ENCODE measurements around the gene COPG1.

COPG1 gene

DNA sequence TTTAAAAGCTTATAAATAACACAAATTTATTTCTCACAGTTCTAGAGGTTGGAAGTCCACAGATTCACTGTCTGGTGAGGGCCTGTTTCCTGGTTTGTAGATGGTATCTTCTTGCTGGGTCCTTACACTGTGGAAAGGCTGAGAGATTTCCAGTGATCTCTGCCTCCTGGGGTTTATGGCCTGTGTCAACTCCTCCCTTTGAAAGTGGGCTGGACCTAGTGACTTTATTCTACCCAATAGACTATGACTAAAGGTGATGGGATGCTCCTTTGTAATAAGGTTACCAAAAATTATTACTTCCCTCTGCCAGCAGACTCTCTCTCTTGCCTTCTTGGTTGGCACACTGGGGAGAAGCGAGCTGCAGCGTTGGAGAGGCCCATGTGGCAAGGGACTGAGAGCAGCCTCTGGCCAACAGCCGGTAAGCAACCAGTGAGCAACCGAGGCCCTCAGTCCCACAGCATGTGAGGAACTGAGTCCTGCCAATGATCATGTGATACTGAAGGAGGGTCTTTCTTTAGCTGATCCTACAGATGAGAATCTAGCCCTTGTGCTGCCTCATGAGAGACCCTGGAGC is 14.0 kb upstream of the COPG1 start:
- H3K4me2 ChIP-seq (ENCODE audit: low read length): no peak overlapping the region
- H4K20me1 ChIP-seq (ENCODE audit: insufficient read depth, low read length): no peaks in the 10 kb centered on the region
- peaks cover 26% of the 10 kb centered on the region for H3K4me1 ChIP-seq (ENCODE audit: insufficient read depth, low read length, severe bottlenecking)
- H3K27ac ChIP-seq (ENCODE audit: low read depth, low read length, poor library complexity, severe bottlenecking): no peak overlapping the region
- no peaks in the 10 kb centered on the region for H3K9me2 ChIP-seq (ENCODE audit: low read depth, low read length)
- no peak overlapping the region for H3K9ac ChIP-seq (ENCODE audit: low read length)
- H3K79me2 ChIP-seq (ENCODE audit: insufficient read depth, low read length): no peaks in the 10 kb centered on the region
- no peaks in the 10 kb centered on the region for H3K36me3 ChIP-seq (ENCODE audit: insufficient read depth, low read length)
- TF ChIP-seq, protein P1, sequence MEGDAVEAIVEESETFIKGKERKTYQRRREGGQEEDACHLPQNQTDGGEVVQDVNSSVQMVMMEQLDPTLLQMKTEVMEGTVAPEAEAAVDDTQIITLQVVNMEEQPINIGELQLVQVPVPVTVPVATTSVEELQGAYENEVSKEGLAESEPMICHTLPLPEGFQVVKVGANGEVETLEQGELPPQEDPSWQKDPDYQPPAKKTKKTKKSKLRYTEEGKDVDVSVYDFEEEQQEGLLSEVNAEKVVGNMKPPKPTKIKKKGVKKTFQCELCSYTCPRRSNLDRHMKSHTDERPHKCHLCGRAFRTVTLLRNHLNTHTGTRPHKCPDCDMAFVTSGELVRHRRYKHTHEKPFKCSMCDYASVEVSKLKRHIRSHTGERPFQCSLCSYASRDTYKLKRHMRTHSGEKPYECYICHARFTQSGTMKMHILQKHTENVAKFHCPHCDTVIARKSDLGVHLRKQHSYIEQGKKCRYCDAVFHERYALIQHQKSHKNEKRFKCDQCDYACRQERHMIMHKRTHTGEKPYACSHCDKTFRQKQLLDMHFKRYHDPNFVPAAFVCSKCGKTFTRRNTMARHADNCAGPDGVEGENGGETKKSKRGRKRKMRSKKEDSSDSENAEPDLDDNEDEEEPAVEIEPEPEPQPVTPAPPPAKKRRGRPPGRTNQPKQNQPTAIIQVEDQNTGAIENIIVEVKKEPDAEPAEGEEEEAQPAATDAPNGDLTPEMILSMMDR (IDR thresholded peaks at IDR 0.05; ENCODE audit: low read length): no peak
- no peak for TF ChIP-seq EZH2 (IDR thresholded peaks at IDR 0.05; ENCODE audit: borderline replicate concordance, low read length)
- H2AFZ ChIP-seq (ENCODE audit: low read length): no peak overlapping the region
- H3F3A ChIP-seq (ENCODE audit: insufficient read depth, low read length): 0 out of 2 replicates have a peak, but pooled peaks cover 4% of the 10 kb centered on the region
- no peaks in the 10 kb centered on the region for H3K9me3 ChIP-seq (ENCODE audit: low read length)
- H3K4me3 ChIP-seq (ENCODE audit: low read depth, low read length, poor library complexity, severe bottlenecking): no peak overlapping the region
- H3K27me3 ChIP-seq (ENCODE audit: insufficient read depth, low read length): no peaks in the 10 kb centered on the region

DNA sequence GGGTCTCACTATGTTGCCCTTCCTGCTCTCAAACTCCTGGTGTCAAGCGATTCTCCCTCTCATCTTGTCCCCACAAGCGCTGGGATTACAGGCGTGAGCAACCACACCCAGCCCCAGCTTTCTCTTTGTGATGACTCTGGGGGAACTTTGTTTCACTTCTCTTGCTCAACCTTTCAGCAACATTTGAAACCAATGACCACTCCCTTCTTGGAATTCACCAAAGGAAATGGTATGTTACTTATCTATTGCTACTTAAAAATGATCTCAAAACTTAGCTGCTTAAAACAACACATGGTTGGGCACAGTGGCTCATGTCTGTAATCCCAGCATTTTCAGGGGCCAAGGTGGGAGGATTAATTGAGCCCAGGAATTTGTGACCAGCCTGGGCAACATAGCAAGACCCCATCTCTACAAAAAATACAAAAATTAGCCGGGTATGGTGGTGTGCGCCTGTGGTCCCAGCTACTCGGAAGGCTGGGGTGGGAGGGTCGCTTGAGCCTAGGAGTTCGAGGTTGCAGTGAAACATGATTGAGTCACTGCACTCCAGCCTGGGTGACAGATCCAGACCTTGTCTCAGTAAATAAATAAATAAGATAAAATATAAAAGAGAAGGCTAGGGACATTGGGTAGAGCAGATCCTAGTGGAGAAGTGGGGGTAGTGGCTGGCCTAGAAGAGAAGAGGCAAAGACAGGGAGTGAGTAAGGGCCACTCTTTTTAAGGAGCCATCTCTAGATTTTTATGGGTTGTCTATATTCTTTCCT is 10.3 kb upstream of the COPG1 start:
- no peaks in the 10 kb centered on the region for H3K27me3 ChIP-seq (ENCODE audit: insufficient read depth, low read length)
- no peak for TF ChIP-seq EZH2 (IDR thresholded peaks at IDR 0.05; ENCODE audit: borderline replicate concordance, low read length)
- H3K79me2 ChIP-seq (ENCODE audit: insufficient read depth, low read length): no peaks in the 10 kb centered on the region
- H3K9me3 ChIP-seq (ENCODE audit: low read length): no peaks in the 10 kb centered on the region
- H3K36me3 ChIP-seq (ENCODE audit: insufficient read depth, low read length): no peaks in the 10 kb centered on the region
- no peak overlapping the region for H3K9ac ChIP-seq (ENCODE audit: low read length)
- no peak overlapping the region for H3K27ac ChIP-seq (ENCODE audit: low read depth, low read length, poor library complexity, severe bottlenecking)
- no peak overlapping the region for H3K4me2 ChIP-seq (ENCODE audit: low read length)
- H3K4me1 ChIP-seq (ENCODE audit: insufficient read depth, low read length, severe bottlenecking): peaks cover 10% of the 10 kb centered on the region
- no peak overlapping the region for H2AFZ ChIP-seq (ENCODE audit: low read length)
- H3F3A ChIP-seq (ENCODE audit: insufficient read depth, low read length): no peaks in the 10 kb centered on the region
- no peaks in the 10 kb centered on the region for H4K20me1 ChIP-seq (ENCODE audit: insufficient read depth, low read length)
- H3K4me3 ChIP-seq (ENCODE audit: low read depth, low read length, poor library complexity, severe bottlenecking): no peak overlapping the region
- H3K9me2 ChIP-seq (ENCODE audit: low read depth, low read length): no peaks in the 10 kb centered on the region

DNA sequence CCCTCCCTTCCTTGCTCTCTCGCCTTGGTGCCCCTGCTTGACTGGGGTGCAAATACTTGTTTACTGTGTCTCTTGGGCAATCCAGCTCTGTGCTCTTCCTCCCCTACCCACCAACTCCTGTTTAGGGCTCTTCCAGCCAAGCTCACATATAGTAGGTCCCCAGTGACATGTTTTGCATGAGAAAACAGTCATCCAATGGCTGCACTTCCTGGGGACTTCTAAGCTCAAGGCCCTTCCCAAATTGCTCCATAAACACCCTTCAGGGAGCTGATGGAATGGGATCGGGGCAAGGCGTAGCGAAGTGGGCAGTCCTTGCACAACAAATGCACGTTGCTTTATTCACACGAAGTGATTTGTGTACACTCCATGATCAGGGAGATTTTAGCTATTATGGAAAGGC is 9.4 kb upstream of the COPG1 start:
- Histone ChIP-seq H3K4me3 (ENCODE audit: low read depth, low read length, poor library complexity, severe bottlenecking) (no peak overlapping the region), H3K9me2 (ENCODE audit: low read depth, low read length) (no peaks in the 10 kb centered on the region), H3K27me3 (ENCODE audit: insufficient read depth, low read length) (no peaks in the 10 kb centered on the region), H2AFZ (ENCODE audit: low read length) (no peak overlapping the region), H3K9ac (ENCODE audit: low read length) (no peak overlapping the region), H3K36me3 (ENCODE audit: insufficient read depth, low read length) (no peaks in the 10 kb centered on the region), H3K9me3 (ENCODE audit: low read length) (no peaks in the 10 kb centered on the region), H3K79me2 (ENCODE audit: insufficient read depth, low read length) (no peaks in the 10 kb centered on the region), H4K20me1 (ENCODE audit: insufficient read depth, low read length) (no peaks in the 10 kb centered on the region), H3F3A (ENCODE audit: insufficient read depth, low read length) (no peaks in the 10 kb centered on the region), H3K27ac (ENCODE audit: low read depth, low read length, poor library complexity, severe bottlenecking) (no peak overlapping the region), H3K4me1 (ENCODE audit: insufficient read depth, low read length, severe bottlenecking) (peaks cover 1% of the 10 kb centered on the region), H3K4me2 (ENCODE audit: low read length) (no peak overlapping the region)
- TF ChIP-seq, protein P1 (IDR thresholded peaks at IDR 0.05; ENCODE audit: low read length): no peak
- TF ChIP-seq EZH2 (IDR thresholded peaks at IDR 0.05; ENCODE audit: borderline replicate concordance, low read length): no peak

Data from OCI-LY1 (cell line).